Ovary (tissue), 9 donors: ENCODE measurements around the gene PIK3CD. TPM values are rescaled to one million over a fixed set of nuclear protein-coding genes. Genes with fewer than 3 reads are reported as not detected.

Experiments used
- DNase-seq, 5 donors: peaks; one replicate each; pipeline ENCODE4 v3.0.0-alpha.2; 2019 to 2020
- H3K27ac ChIP-seq, 2 donors: fragments of 200-600 bp; one replicate each; pipeline versions ENCODE4 v1.5.1 to v1.8.0; 2019 to 2022
- H3K27me3 ChIP-seq: fragments of 200-600 bp; one replicate; pipeline ENCODE4 v1.8.0; 2022
- H3K36me3 ChIP-seq: fragments of 200-600 bp; sonication (generic); one replicate; pipeline ENCODE4 v1.5.1; 2019
- H3K4me1 ChIP-seq: one replicate; pipeline ENCODE4 v1.8.1; 2013; ENCODE audit warnings: mild to moderate bottlenecking, moderate library complexity; ENCODE audit not compliant: insufficient read depth
- H3K4me3 ChIP-seq: fragments of 200-600 bp; sonication (generic); one replicate; pipeline ENCODE4 v1.5.1; 2017
- H3K9me3 ChIP-seq, 2 donors: fragments of 200-600 bp in 1 of 2; sonication (generic) in 1 of 2; one replicate each; pipeline versions ENCODE4 v1.5.1 to v1.8.1; 2013 to 2019; ENCODE audit warnings: mild to moderate bottlenecking in 1 of 2, moderate library complexity in 1 of 2
- EP300 ChIP-seq: sonication (generic); formaldehyde crosslinking; IDR thresholded peaks from one replicate; pipeline ENCODE4 v1.6.1; 2017; ENCODE audit warnings: antibody characterized with exemption
- POLR2A ChIP-seq: fragments of 450-650 bp; IDR thresholded peaks from one replicate; pipeline ENCODE4 v1.6.1; 2017; ENCODE audit warnings: antibody characterized with exemption, mild to moderate bottlenecking, moderate library complexity
- WGBS, 3 donors: extraction: QIAGEN DNeasy Blood & Tissue Kit in 1 of 3; methylation state at CpG; one replicate each; pipeline versions ENCODE4 v1.1.5 to v1.1.7; 2013 to 2017; 5-methylcytosine and 5-hydroxymethylcytosine counted together
- intact Hi-C, 4 donors: fragments of 100-400 bp; cut with DNase I; formaldehyde crosslinking; loops; one replicate each; pipeline versions ENCODE4 v1.11.0 to v1.15.1; 2022 to 2023
- polyA plus RNA-seq, 2 donors: library from polyadenylated mRNA; stranded (reverse); fragments of 200-250 nt in 1 of 2; fragments of 350-450 nt in 1 of 2; fragmentation: Illumina TruSeq in 1 of 2; extraction: RNeasy Lipid Tissue Mini Kit (QIAGEN cat#74804) in 1 of 2; gene quantifications; one replicate each; pipeline ENCODE4 v1.2.3, GENCODE V29; 2013 to 2014
- total RNA-seq, 7 donors: library from RNA; depleted of rRNA in 2 of 7; stranded (reverse); fragments of >200 nt in 2 of 7; fragmentation: NEBNext Ultra II Directional in 3 of 7; extraction: Animal tissue kit (Norgen Biotek cat#: 25700) in 3 of 7; gene quantifications; one replicate each; pipeline versions ENCODE4 v1.1.0 to v1.2.4, GENCODE V29; 2016 to 2023
- TF ChIP-seq, protein P1 (sequence below), 3 donors: fragments of 450-650 bp in 2 of 3; fragments of 200-600 bp in 1 of 3; IDR thresholded peaks; one replicate each; pipeline versions ENCODE4 v1.5.1 to v1.8.0; 2016 to 2022; ENCODE audit warnings: antibody characterized with exemption in 3 of 3, mild to moderate bottlenecking in 1 of 3
- donor health status: DM: no; HTN: no; CAD: no; lungs with moderate emphysema.
- donor health status: DM: no; HTN: no; CAD: no.
- donor health status: Bipolar disorder and iron deficiency.
- donor health status: DM: yes; HTN: yes; CAD: no.
- donor health status: DM: no; HTN: no; CAD: no.
- donor health status: DM: yes; HTN: yes; CAD: no.

PIK3CD gene
- total and polyA plus RNA-seq, 9 donors, result 3.7 to 9.2 (median 8.0) TPM

DNA sequence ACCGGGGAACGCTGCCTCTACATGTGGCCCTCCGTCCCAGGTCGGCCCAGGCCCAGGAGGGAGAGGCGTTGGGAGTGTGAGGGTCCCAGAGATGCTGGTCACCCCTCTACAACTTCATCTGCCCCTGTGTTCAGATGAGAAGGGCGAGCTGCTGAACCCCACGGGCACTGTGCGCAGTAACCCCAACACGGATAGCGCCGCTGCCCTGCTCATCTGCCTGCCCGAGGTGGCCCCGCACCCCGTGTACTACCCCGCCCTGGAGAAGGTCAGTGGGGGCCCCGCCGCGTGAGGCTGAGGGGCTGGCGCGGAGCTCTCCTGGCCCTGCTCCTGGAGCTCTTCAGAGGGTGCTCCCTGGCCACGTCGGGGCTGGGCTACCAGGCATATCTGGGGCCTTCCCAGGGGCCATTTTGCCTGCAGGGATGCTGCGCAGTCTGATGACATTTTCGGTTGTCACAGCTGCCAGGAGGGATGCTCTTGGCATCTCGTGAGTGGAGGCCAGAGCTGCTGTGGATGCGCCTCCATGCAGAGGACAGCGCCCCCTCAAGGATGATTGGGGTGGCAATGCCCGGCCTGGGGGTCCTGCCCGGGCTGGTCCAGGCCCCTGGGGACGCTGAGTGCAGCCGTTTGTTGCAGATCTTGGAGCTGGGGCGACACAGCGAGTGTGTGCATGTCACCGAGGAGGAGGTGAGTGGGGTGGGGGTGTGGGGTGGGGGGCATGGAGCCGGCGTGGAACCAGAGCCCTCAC is 68.6 kb downstream of the PIK3CD start:
- 85 to 88% (median 86%) methylated on average over 31 to 36 of the region's 36 CpGs for WGBS, 3 donors
- no peak overlapping the region for H3K4me3 ChIP-seq
- H3K36me3 ChIP-seq, result no peaks in the 10 kb centered on the region
- TF ChIP-seq, protein P1, sequence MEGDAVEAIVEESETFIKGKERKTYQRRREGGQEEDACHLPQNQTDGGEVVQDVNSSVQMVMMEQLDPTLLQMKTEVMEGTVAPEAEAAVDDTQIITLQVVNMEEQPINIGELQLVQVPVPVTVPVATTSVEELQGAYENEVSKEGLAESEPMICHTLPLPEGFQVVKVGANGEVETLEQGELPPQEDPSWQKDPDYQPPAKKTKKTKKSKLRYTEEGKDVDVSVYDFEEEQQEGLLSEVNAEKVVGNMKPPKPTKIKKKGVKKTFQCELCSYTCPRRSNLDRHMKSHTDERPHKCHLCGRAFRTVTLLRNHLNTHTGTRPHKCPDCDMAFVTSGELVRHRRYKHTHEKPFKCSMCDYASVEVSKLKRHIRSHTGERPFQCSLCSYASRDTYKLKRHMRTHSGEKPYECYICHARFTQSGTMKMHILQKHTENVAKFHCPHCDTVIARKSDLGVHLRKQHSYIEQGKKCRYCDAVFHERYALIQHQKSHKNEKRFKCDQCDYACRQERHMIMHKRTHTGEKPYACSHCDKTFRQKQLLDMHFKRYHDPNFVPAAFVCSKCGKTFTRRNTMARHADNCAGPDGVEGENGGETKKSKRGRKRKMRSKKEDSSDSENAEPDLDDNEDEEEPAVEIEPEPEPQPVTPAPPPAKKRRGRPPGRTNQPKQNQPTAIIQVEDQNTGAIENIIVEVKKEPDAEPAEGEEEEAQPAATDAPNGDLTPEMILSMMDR (IDR thresholded peaks at IDR 0.05), result no peak
- no peak for TF ChIP-seq POLR2A
- TF ChIP-seq EP300, result no peak
- H3K4me1 ChIP-seq, result peaks cover 10% of the 10 kb centered on the region
- no peaks in the 10 kb centered on the region for H3K9me3 ChIP-seq
- DNase-seq, result no peak
- no peaks in the 10 kb centered on the region for H3K27me3 ChIP-seq
- intact Hi-C loops, result loop anchor here in 1 of 4 donors (10.0 kb wide), 1 partner anchor 145 kb away; no protein-coding TSS in a partner anchor
- H3K27ac ChIP-seq, result no peak overlapping the region

DNA sequence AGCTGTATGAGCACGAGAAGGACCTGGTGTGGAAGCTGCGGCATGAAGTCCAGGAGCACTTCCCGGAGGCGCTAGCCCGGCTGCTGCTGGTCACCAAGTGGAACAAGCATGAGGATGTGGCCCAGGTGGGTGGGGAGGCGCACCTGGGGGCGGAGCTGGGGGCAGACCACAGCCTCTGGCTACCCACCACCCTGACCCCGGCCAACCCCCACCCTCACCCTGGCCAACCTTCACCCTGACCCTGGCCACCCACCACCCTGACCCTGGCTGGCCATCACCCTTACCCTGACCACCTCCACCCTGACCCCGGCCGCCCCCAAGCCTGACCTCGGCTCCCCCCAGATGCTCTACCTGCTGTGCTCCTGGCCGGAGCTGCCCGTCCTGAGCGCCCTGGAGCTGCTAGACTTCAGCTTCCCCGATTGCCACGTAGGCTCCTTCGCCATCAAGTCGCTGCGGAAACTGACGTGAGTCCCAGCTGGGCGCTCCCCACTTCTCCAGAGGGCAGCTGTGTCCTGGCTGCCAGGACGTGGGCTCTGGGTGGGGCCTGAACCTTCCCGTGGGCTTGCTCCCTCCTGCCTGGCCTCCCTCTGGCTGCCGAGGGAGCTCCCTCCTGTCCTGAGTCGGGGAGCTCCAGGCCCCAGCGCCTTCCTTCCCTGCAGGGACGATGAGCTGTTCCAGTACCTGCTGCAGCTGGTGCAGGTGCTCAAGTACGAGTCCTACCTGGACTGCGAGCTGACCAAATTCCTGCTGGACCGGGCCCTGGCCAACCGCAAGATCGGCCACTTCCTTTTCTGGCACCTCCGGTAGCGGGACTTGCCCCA is 69.5 kb downstream of the PIK3CD start:
- no peaks in the 10 kb centered on the region for H3K27me3 ChIP-seq
- no peaks in the 10 kb centered on the region for H3K36me3 ChIP-seq
- no peak overlapping the region for H3K4me3 ChIP-seq
- no peak for DNase-seq
- intact Hi-C loops, result loop anchor here in 1 of 4 donors (10.0 kb wide), 1 partner anchor 144 kb away; no protein-coding TSS in a partner anchor
- peaks cover 9% of the 10 kb centered on the region for H3K4me1 ChIP-seq
- no peaks in the 10 kb centered on the region for H3K9me3 ChIP-seq
- TF ChIP-seq EP300, result no peak
- TF ChIP-seq, protein P1 (IDR thresholded peaks at IDR 0.05), result no peak
- no peak for TF ChIP-seq POLR2A
- no peak overlapping the region for H3K27ac ChIP-seq
- 88 to 92% (median 90%) methylated on average over 31 to 34 of the region's 34 CpGs for WGBS, 3 donors

DNA sequence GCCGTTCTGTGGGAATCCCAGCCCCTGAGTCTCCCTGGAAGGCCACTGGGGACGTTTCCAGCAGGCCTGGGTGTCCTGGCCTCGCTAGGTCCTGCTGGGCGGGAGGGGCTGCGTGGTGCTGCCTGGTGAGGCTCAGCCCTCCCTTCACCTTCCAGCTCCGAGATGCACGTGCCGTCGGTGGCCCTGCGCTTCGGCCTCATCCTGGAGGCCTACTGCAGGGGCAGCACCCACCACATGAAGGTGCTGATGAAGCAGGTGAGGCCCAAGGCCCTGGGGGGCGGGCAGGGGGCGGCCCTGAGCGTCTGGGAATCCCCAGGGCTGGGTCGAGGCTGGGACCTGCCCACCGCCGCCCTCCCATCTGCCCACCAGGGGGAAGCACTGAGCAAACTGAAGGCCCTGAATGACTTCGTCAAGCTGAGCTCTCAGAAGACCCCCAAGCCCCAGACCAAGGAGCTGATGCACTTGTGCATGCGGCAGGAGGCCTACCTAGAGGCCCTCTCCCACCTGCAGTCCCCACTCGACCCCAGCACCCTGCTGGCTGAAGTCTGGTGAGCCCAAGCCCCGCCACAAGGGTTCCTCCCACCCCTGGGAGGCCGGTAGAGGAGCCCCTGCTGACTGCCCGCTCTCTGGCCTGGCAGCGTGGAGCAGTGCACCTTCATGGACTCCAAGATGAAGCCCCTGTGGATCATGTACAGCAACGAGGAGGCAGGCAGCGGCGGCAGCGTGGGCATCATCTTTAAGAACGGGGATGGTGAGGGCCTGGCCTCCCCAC is 70.3 kb downstream of the PIK3CD start:
- DNase-seq, result no peak
- Histone ChIP-seq H3K27ac (no peak overlapping the region), H3K4me3 (no peak overlapping the region), H3K27me3 (no peaks in the 10 kb centered on the region), H3K9me3 (no peaks in the 10 kb centered on the region), H3K36me3 (no peaks in the 10 kb centered on the region), H3K4me1 (peaks cover 4% of the 10 kb centered on the region)
- intact Hi-C loops, result loop anchor here in 1 of 4 donors (10.0 kb wide), 1 partner anchor 143 kb away; no protein-coding TSS in a partner anchor
- TF ChIP-seq, protein P1 (IDR thresholded peaks at IDR 0.05), result peak; percentile 24 to 36 (median 25)
- no peak for TF ChIP-seq POLR2A
- WGBS, 3 donors, result 68 to 71% (median 70%) methylated on average over 25 to 29 of the region's 29 CpGs

DNA sequence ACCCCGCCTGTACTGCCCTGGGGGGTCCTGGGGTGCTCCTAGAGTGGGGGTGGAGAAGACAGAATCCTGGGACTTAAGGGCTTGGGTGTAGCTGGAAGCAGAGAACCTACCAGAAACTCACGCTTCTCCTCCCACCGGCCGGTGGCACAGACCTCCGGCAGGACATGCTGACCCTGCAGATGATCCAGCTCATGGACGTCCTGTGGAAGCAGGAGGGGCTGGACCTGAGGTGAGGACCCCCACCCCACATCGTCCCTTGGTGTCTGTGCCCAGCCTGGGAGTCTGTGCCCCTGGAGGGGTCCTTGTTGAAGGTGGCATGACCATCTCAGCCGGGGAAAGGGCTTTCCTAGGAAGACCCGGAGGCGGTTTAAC is 70.8 kb downstream of the PIK3CD start:
- Histone ChIP-seq H3K4me3 (no peak overlapping the region), H3K27me3 (no peaks in the 10 kb centered on the region), H3K36me3 (no peaks in the 10 kb centered on the region), H3K4me1 (peaks cover 2% of the 10 kb centered on the region), H3K27ac (no peak overlapping the region), H3K9me3 (no peaks in the 10 kb centered on the region)
- intact Hi-C loops, result loop anchor here in 1 of 4 donors (10.0 kb wide), 1 partner anchor 142 kb away; no protein-coding TSS in a partner anchor
- WGBS, 3 donors, result 88 to 95% (median 91%) methylated on average over 10 of the region's 10 CpGs
- DNase-seq, result no peak
- TF ChIP-seq EP300 (no peak), POLR2A (no peak)
- TF ChIP-seq, protein P1 (IDR thresholded peaks at IDR 0.05), result no peak
